DMS153 treated with DMSO at 0.1 percent for 48 hours (cell line): Measurements from ENCODE around the gene GARRE1.
"Not testable (repeated sequence)": the region's sequence is repeated elsewhere in the genome, so short reads cannot be mapped to it uniquely, and the experiment has no call there.

Experiments used
- DNase-seq: peaks from one replicate; lab custom pipeline; 2025; ENCODE audit not compliant: unreplicated experiment; lab: John Stamatoyannopoulos, UW

GARRE1 gene

DNA sequence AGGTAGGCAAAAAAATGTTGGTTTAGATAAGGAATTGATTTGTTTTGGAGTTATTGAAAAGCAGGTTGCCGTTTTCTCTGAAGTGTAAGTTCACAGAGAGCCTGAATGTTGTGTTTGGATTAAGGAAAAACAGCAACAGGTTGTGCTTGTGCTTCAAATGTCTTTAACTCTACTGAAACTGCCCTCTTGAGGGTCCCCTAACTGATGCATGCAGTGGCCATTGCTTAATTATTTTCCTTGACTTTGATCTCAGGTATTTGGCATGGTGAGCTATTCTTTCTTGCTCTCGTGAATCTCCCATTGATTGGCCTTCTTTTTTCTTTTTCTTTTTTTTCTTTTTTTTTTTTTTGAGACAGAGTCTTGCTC lies 3.2 kb downstream of the GARRE1 start:
- no peak for DNase-seq

DNA sequence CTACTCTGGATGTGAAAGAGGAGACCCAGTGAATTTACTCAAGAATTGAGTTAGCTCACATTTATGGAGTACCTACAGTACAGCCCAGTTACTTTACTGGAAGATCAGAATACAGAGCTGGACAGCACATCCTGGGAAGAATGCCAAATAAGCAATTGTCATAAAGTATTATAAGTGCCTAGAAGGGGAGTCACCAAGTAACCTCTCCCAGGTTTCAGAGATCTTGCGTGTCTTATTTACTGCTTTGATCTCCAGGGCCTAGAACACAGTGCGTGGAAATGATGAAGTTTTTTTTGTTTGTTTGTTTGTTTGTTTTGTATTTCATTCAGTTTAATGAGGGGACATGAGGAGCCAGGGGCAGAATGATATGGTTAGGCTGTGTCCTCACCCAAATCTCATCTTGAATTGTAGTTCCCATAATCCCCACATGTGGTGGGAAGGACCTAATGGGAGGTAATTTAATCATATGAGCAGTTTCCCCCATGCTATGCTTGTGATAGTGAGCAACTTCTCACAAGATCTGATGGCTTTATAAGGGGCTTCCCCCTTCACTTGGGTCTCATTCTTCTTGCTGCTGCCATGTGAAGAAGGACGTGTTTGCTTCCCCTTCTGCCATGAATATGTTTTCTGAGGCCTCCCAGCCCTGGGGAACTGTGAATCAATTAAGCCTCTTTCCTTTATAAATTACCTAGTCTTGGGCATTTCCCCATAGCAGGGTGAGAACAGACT lies 5.2 kb downstream of the GARRE1 start:
- DNase-seq = no peak

DNA sequence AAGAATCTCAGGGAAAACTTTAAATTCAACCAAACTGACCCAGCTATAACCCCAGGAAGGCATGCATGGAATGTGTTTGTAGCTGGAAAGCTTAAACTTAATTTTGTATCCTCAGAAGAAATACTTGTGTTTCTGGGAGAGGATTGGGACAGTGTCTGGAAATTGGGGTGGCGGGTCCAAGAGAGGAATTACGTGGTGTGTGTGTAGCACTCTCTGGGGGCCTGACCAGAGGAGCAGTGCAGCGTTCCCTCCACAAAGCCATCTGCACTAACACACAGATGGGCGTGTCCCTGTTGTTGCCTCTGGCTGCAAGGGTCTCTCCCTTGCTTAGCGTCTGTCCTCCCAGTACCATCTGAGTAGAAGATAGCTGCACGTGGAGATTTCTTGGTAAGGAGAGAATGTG lies 6.4 kb downstream of the GARRE1 start:
- no peak for DNase-seq

DNA sequence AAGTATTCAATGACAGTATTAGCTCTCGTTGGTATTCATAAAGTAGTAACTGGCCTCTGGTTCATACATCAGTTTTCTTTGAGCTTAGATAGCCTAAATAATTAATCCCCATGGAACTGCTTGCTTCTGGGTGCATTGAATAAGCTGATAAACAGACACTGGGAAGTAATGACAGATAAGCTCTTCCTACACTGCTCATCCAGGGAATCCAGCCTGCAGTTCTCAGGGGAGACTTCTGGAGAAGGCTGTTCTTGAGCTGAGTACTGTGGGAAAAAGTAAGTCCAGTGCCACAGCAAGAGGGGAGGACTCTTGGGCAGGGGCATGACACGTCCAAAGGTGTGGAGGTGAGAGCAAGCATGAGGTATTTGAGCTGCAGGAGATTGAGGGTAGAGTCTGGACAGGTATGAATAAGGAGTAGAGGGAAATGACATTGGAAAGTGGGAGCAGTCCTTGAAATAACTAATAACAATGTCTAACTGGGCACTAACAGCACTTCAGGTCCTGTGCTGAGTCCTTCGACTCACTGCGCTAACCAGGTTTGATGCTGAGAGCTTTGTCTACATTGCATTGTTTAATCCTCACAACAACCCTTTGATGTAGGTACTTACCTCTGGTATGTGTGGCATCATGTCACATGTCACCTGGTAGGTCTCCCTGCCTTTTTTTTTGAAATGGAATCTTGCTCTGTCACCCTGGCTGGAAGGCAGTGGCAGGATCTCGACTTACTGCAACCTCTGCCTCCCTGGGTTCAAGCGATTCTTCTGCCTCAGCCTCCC lies 7.2 kb downstream of the GARRE1 start:
- no peak for DNase-seq

DNA sequence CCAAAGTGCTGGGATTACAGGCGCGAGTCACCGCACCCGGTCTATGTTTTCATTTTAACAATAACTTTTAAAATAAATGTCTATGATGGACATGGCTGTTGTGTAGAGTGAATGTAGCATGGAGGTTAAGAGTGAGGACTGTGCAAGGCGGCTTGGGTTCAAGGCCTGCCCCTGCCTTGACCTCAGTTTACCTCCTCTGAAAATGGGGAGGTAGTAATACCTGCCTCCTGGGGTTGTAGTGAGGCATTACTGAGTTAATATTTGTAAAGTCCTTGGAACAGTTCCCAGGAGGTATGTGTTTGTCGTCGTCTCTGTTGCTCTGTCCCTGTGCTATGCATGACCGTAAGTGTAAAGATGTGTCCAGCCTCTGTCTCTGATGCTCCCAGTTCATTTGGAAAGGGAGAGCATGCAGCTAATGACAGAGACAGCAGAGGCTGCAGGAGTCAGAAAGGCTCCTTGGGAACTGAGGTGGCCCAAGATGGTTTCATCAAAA lies 9.4 kb downstream of the GARRE1 start:
- DNase-seq = no peak

DNA sequence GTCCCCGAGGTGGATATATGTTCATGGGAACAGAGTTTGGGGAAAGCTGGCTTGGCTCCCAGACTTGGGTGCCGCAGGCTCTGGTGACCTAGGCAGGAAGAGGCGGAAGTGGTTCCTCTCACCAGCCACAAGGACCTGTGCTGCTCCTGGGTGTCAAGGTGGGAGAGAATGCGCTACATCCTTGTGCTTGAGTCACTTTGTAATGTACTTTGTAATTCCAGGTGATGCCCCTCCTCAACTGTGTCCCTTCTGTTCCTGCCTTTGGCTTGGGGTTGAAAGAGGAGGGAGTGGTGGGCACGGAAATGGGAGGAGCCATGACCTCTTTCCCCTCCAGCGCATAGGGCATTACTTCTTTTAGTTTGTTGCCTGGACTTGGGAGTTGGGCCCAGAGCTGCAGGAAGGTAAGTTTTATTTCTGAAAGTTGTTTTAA lies 10.9 kb downstream of the GARRE1 start:
- no peak for DNase-seq

DNA sequence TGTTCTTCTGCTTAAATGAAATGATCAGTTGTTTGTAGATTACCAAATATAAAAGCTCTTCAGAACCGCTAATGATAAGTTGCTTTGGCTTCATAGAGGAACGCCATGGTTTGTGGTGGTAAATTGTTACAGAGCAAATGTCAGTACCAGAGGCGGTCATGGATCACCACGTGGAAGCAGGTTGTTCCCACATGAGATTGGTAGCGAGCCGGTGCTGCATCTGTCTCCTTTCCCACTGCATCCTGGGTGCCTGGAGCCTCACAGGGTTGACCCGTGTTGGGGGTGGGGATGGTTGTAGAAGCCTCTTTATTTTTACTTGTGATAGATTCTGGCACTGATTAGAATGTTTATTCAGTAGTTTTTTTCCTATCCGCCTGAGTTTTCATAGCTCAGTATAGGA lies 14.7 kb downstream of the GARRE1 start:
- DNase-seq = no peak

DNA sequence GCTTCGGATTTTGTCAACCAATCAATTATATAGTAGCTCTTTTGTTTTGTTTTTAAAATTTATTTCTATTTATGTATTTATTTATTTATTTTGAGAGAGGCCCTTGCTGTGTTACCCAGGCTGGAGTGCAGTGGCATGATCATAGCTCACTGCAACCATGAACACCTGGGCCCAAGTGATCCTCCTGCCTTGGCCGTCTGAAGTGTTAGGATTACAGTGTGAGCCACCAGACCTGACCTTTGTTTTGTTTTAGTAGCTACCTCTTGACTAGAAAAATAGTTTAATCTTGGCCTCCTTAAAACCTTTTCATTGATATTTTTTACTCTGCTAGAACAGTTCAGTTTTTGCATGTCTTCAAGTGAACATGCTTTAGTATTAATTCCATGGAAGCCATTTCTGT lies 15.1 kb downstream of the GARRE1 start:
- DNase-seq = no peak

DNA sequence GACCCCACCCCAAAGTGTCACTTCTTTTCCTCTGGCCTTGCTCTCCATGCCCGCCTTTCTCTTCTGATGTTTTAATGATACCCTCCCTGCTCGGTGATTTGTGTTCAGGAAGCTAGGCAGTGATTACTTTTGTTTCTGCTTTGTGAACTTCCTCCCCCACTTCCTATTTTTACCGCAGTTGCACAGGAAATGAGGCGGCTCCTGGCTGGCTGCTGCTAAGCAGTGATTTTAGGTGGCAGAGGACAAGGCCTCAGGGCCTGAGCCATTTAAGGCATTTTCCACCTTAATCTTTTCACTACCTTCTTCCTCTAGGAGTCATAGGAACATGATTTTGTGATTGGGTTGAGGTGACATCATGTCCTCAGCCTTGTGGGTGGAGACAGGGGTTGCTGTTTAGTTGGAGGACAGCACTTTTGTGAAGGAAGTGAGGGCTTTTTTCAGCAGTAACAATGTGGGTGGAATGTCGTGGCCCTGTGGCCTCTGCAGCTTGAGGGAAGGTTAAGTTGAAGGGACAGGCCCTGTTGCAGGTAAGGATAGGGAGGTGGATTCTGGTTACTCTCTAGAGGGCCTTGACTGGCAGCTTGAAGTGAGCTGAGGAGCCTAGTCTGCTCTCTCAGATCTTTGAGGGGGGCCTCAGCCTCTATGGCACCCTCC lies 15.7 kb downstream of the GARRE1 start:
- no peak for DNase-seq

DNA sequence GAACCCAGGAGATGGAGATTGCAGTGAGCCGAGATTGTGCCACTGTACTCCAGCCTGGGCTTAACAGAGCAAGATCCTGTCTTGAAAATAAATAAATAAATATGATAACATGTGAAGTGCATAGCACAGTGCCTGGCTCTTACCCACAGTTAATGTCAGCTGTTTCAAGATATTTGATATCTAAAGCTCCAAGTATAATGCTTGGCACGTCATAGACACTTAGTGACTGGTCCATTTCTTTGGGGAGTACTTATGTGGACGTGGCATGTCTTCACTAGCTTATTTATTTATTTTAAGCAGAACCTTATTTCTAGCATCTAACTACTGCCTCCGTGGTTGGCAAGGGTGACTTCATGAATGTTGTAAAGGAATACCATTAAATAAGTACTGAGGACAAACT lies 18.8 kb downstream of the GARRE1 start:
- DNase-seq = no peak

DNA sequence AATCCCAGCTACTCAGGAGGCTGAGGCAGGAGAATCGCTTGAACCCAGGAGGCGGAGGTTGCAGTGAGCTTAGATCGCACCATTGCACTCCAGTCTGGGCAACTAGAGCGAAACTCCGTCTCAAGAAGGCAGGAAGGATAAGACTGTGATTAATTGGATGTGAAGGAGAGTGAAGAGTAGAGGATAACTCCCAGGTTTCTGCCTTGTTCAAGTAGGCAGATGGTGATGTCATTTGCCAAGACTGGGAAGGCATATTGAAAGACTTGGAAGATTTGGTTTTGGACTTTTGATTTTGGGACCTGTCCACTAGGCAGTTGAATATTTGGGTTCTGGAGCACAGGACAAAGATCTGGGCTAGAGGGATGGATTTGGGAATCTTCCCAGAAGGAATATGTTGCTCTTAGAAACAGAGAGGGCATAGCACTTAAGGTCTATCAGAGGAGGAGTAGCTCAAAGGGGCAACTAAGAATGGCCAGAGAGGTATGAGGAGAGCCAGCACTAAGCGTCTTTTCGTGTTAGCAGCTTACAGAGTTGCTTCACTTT lies 20.0 kb downstream of the GARRE1 start:
- DNase-seq = no peak

DNA sequence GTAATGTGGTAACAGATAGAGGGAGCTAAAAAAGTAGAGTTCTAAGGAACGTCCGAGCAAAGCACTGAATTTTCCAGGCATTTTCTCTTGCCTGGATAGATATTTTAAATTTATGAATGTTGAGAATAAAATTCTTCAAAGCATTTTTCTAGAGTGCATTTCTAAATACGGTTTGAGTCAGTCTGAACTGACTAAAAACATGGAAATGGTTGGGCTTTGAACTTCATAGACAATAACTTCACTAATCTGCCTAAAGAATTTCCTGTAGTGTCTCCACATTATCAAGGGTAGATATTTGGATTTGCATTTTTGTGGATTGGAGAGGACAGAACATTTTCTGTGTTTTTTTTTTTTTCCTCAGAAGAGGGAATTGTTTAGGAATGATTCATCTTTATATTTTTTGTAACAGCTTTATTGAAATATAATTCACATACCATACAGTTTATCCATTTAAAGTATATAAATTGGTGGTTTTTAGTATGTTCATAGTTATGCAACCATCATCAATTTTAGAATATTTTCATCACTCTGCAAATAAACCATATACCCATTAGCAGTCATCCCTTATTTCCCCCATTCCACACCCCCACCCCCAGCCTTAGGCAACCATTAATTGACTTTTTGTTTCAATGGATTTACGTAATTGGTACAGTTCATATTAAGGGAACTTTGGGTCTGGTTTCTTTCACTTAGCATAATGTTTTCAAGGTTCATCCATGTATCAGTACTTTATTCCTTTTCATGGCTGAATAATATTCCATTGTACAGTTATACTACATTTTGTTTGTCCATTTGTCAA lies 20.7 kb downstream of the GARRE1 start:
- no peak for DNase-seq

DNA sequence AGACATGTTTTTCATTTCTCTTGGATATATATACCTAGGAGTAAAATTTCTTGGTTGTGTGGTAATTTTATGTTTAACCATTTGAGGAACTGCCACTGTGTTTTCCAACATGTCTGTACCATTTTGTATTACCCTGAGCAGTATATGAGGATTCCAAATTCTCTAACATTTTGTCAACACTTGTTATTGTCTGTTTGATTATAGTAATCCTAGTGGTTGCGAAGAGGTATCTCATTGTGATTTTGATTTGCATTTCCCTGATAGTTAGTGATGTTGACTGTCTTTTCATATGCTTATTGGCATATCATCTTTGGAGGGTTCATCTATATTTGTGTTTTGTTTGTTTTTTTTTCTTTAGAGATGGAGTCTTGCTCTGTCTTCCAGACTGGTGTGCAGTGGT lies 21.4 kb downstream of the GARRE1 start:
- no peak for DNase-seq

DNA sequence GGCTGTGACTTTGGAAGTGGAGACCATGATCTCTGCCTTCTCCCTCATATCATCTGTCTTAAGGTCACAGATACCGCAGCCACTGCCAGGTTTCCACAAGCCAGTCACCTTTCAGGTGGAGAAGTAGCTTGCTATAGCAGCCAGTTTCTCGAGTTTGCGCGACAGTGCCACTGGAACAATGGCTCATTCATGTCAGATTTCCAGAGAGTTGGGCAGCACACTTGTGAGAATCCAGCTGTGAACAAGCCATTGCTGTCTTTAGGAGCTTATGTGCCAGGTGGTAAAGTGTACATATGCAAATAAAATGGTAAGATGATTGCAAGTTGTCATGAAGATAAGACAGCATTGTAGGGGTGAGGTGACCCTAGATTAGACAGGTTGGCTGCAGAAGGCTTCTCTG lies 22.3 kb downstream of the GARRE1 start:
- no peak for DNase-seq

DNA sequence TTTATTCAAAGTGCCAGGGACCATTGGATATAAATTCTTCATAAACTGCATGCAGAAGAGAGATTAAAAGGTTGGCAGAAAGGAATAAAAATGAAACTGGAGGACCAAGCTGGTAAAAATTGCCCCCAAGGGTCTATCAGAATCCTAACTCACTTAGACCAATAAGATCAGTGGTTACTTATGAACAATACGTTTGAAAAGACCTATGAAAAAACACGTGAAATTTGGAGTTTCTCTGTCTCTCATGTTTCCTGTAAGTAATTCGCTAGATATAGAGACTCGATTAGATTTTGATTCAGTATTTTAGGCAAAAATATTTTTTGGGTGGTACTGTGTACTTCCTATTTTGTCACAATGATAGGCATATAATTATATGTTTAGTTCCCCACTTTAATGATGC lies 22.9 kb downstream of the GARRE1 start:
- DNase-seq = no peak

DNA sequence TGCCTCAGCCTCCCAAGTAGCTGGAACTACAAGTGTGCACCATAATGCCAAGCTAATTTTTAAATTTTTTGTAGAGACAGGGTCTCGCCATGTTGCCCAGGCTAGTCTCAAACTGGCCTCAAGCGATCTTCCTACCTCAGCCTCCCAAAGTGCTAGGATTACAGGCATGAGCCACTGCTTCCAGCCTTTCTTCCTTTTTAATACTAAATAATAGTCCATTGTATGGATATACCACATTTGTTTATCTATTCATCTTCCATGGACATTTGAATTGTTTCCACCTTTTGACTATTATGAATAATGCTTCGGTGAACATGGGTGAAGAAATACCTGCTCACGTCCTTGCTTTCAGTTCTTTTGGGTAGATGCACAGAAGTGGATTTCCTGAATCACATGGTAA lies 24.4 kb downstream of the GARRE1 start:
- DNase-seq = no peak

DNA sequence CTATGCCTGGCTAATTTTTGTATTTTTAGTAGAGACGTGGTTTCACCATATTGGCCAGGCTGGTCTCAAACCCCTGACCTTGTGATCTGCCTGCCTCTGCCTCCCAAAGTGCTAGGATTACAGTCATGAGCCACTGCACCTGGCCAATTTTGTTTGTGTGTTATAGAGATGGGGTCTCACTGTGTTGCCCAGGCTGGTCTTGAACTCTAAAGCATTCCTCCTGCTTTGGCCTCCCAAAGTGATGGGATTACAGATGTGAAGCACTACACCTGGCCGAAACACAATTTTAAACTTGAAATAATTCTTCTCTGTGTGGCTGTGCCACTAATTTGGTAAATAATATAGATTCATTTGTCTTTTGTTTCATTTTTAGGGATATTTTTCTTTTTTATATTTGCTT lies 27.1 kb downstream of the GARRE1 start:
- DNase-seq = not testable (repeated sequence)

DNA sequence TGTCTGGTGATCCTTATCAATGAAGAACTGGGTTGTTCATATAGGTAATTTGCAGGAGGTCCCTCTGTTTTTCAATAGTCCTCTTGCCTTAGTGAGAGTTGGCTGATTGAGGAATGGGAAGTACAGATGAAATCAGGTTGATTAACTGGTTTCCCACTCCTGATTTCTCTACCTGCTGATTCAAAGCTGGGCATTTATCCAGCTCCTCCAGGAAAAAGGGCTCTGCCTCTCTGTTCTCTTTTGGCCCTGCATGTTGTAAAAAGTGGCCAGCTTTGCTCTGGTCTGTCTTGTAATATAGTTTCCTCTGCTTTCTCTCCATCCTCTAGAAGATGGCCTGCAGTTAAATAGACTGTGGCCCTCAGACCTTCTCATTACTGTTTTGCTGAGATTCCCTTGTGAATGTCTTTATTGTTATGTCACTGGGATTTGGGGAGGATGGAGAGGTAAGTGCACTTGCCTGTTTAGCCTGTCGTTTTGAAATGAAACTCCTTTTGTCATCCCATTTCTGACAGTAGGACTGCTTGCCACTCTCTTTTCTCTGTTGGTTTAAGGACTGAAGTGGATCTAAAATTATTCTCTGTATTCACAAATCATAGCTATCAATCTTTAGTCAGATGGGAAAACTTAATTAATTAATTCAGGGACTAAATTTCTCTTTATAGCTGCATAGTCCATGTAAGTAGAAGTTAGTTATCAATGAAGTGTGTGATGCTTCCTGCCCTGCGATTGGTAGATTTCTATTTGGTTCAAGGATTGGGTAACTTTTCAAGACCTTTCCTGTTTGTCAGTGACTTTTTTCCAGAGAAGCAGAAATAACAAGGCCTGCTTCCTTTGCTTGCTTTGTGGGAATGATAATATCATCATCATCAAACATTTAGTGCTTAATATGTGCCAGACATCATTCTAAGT lies 28.5 kb downstream of the GARRE1 start:
- no peak for DNase-seq

DNA sequence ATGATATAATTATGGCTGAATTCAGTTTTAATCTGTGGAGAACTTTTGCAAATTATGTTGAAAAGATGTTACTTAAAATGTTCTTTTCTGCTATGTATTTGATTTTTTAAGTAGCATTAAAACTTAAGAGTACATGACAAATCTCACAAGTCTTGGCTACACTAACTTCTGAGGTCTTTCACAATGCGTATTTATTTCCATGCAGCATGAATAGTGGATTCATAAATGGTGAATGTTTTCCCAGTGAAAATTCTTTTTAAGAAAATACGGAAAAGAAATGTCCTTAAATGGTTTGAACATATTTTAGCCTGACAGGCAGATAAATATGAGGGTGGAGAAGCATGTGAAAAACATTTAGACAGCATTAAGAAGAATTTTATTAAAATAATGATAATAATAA lies 30.2 kb downstream of the GARRE1 start:
- DNase-seq = no peak

DNA sequence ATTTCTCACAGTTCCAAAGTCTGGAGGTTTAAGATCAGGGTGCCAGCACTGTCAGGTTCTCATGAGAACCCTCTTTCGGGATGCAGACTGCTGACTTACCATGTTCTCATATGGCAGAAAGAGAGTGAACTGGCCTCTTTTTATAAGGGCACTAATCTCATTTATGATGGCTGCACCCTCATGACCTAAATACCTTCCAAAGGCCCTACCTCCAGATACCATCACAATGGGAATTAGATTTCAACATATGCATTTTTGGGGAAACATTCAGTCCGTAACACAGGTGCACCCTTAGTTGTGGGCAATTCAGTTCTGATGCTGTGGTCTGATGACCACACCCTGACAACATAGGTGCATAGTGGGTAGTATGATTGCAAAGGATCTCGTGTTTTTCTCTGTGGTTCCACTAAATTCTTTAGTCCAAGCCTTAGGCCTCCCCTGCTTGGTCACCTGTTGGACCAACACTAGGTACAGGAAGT lies 33.3 kb downstream of the GARRE1 start:
- DNase-seq = no peak
